SK-N-SH (cell line): Measurements from ENCODE around the gene ARHGAP6. TPM values are rescaled to one million over a fixed set of nuclear protein-coding genes. Genes with fewer than 3 reads are reported as not detected.

ENCODE experiments used
- CTCF ChIA-PET: fragments of 300-600, 350-600 bp; formaldehyde crosslinking; extraction: SDS; loops from one replicate; lab custom pipeline; 2021; lab: Yijun Ruan, JAX
- POLR2A ChIA-PET: fragments of 350-600 bp; sonication (Branson Sonifier 250); formaldehyde crosslinking; extraction: SDS; loops from one replicate; lab custom pipeline; 2020; ENCODE audit warnings: antibody characterized with exemption, inconsistent platforms; lab: Yijun Ruan, JAX
- DNase-seq: peaks from one replicate; pipeline ENCODE4 v3.0.0; 2012
- H2AFZ ChIP-seq: fragments of 200-600 bp; sonication (generic); 2 replicates; pipeline ENCODE4 v1.8.1; 2016; ENCODE audit warnings: antibody characterized with exemption, mild to moderate bottlenecking, low read depth
- H3F3A ChIP-seq: fragments of 200-600 bp; sonication (generic); replicated peaks from 2 replicates; pipeline ENCODE3; 2016; ENCODE audit warnings: antibody characterized with exemption, mild to moderate bottlenecking; ENCODE audit not compliant: insufficient read depth
- H3K27ac ChIP-seq, 2 experiments: fragments of 200-500 bp in 1 of 2; fragments of 200-600 bp in 1 of 2; sonication (Bioruptor generic) in 1 of 2; sonication (generic), shearing (Covaris generic) in 1 of 2; 2 replicates each; pipeline versions ENCODE4 v1.5.1 to v1.6.1; 2014 to 2016; ENCODE audit warnings: low read depth in 2 of 2, inconsistent platforms in 1 of 2, low read length in 1 of 2, mild to moderate bottlenecking in 1 of 2, mixed read lengths in 1 of 2
- H3K27me3 ChIP-seq: fragments of 200-600 bp; sonication (generic), shearing (Covaris generic); 2 replicates; pipeline ENCODE4 v1.6.1; 2016; ENCODE audit warnings: mixed run types; ENCODE audit not compliant: insufficient read depth
- H3K36me3 ChIP-seq, 2 experiments: fragments of 200-500 bp in 1 of 2; fragments of 200-600 bp in 1 of 2; sonication (Bioruptor generic) in 1 of 2; sonication (generic) in 1 of 2; replicated peaks in 1 of 2; 2 replicates each; pipeline versions ENCODE3 to v1.5.1; 2014 to 2016; ENCODE audit warnings: low read length in 1 of 2, mild to moderate bottlenecking in 1 of 2; ENCODE audit not compliant: insufficient read depth in 2 of 2, control insufficient read depth in 1 of 2
- H3K4me1 ChIP-seq, 2 experiments: fragments of 200-500 bp in 1 of 2; fragments of 200-600 bp in 1 of 2; sonication (Bioruptor generic) in 1 of 2; sonication (generic), shearing (Covaris generic) in 1 of 2; 2 replicates each; pipeline versions ENCODE4 v1.5.1 to v1.6.1; 2014 to 2016; ENCODE audit warnings: low read depth in 1 of 2, low read length in 1 of 2, mixed run types in 1 of 2; ENCODE audit not compliant: insufficient read depth in 2 of 2, control insufficient read depth in 1 of 2
- H3K4me2 ChIP-seq: fragments of 200-600 bp; sonication (generic), shearing (Covaris generic); 2 replicates; pipeline ENCODE4 v1.6.1; 2017; ENCODE audit warnings: mixed run types
- H3K4me3 ChIP-seq, 2 experiments: fragments of 200-500 bp in 1 of 2; fragments of 200-600 bp in 1 of 2; sonication (Bioruptor generic) in 1 of 2; sonication (generic), shearing (Covaris generic) in 1 of 2; 2 replicates each; pipeline versions ENCODE4 v1.5.1 to v1.8.1; 2014 to 2016; ENCODE audit warnings: low read depth in 2 of 2, inconsistent platforms in 1 of 2, low read length in 1 of 2, mild to moderate bottlenecking in 1 of 2, mixed read lengths in 1 of 2, moderate library complexity in 1 of 2
- H3K79me2 ChIP-seq: fragments of 200-600 bp; sonication (generic); 2 replicates; pipeline ENCODE4 v1.8.1; 2017; ENCODE audit warnings: mild to moderate bottlenecking; ENCODE audit not compliant: insufficient read depth
- H3K9ac ChIP-seq: fragments of 200-600 bp; sonication (generic); 2 replicates; pipeline ENCODE4 v1.6.1; 2017; ENCODE audit warnings: mixed run types
- H3K9me2 ChIP-seq: fragments of 200-600 bp; sonication (generic); 2 replicates; pipeline ENCODE4 v1.6.1; 2017; ENCODE audit warnings: mixed run types
- H3K9me3 ChIP-seq: fragments of 200-600 bp; sonication (generic); 2 replicates; pipeline ENCODE4 v1.6.1; 2017; ENCODE audit warnings: mixed run types, mild to moderate bottlenecking, moderate library complexity
- H4K20me1 ChIP-seq: fragments of 200-600 bp; sonication (generic); 2 replicates; pipeline ENCODE4 v1.6.1; 2017; ENCODE audit warnings: mild to moderate bottlenecking, mixed run types; ENCODE audit not compliant: insufficient read depth
- EZH2phosphoT487 ChIP-seq: fragments of 200-600 bp; sonication (generic); IDR thresholded peaks from 2 replicates; pipeline ENCODE4 v1.6.1; 2017; ENCODE audit warnings: low read depth, mixed run types, mild to moderate bottlenecking, antibody characterized with exemption, moderate library complexity, borderline replicate concordance
- FOSL2 ChIP-seq: IDR thresholded peaks from 2 replicates; pipeline ENCODE4 v1.4.0; 2012; ENCODE audit warnings: low read depth, mild to moderate bottlenecking, moderate library complexity, borderline replicate concordance
- FOXJ3 ChIP-seq: sonication (generic); formaldehyde crosslinking; IDR thresholded peaks from 2 replicates; pipeline ENCODE4 v1.5.1; 2020; ENCODE audit warnings: mild to moderate bottlenecking, missing genetic modification reagents
- FOXM1 ChIP-seq: IDR thresholded peaks from 2 replicates; pipeline ENCODE4 v1.4.0; 2012; ENCODE audit warnings: low read depth, mild to moderate bottlenecking
- GATA2 ChIP-seq: sonication (generic); formaldehyde crosslinking; IDR thresholded peaks from 2 replicates; pipeline ENCODE4 v1.5.0; 2020; ENCODE audit warnings: mild to moderate bottlenecking, missing genetic modification reagents
- JUND ChIP-seq: IDR thresholded peaks from 2 replicates; pipeline ENCODE4 v1.4.0; 2012
- MXI1 ChIP-seq: IDR thresholded peaks from 2 replicates; pipeline ENCODE4 v1.6.1; 2012; ENCODE audit warnings: mild to moderate bottlenecking, low read depth, low read length, improper control_type of control experiment
- NRF1 ChIP-seq: IDR thresholded peaks from 2 replicates; pipeline ENCODE4 v1.6.1; 2012; ENCODE audit warnings: low read depth, mild to moderate bottlenecking, low read length
- POLR2AphosphoS5 ChIP-seq: IDR thresholded peaks from 2 replicates; pipeline ENCODE4 v1.6.1; 2012; ENCODE audit warnings: low read depth, low read length
- RFX5 ChIP-seq: IDR thresholded peaks from 2 replicates; pipeline ENCODE4 v1.6.1; 2012; ENCODE audit warnings: mild to moderate bottlenecking, improper control_type of control experiment, low read length
- SIN3A ChIP-seq: IDR thresholded peaks from 2 replicates; pipeline ENCODE4 v1.6.1; 2012; ENCODE audit warnings: low read depth, mild to moderate bottlenecking, low read length, moderate library complexity, borderline replicate concordance
- SMC3 ChIP-seq: IDR thresholded peaks from 2 replicates; pipeline ENCODE4 v1.6.1; 2012; ENCODE audit warnings: low read depth, low read length, improper control_type of control experiment
- TEAD4 ChIP-seq: IDR thresholded peaks from 2 replicates; pipeline ENCODE4 v1.4.0; 2012; ENCODE audit warnings: mild to moderate bottlenecking, borderline replicate concordance; ENCODE audit not compliant: insufficient read depth
- YY1 ChIP-seq: IDR thresholded peaks from 2 replicates; pipeline ENCODE4 v1.4.0; 2012; ENCODE audit warnings: low read depth, mild to moderate bottlenecking
- WGBS: methylation state at CpG from one replicate; pipeline ENCODE4 v1.1.6; 2017; ENCODE audit warnings: low lambda C conversion rate; 5-methylcytosine and 5-hydroxymethylcytosine counted together
- polyA plus RNA-seq, 3 experiments: library from polyadenylated mRNA; depleted of rRNA; stranded (reverse); fragments of >200 nt; gene quantifications; 2 replicates each; pipeline ENCODE4 v1.2.3, GENCODE V29; 2012
- TF ChIP-seq, protein P1 (sequence below): IDR thresholded peaks from 2 replicates; pipeline ENCODE4 v1.4.0; 2012; ENCODE audit warnings: low read depth
- TF ChIP-seq, protein P2 (sequence below): fragments of 150-350 bp; IDR thresholded peaks from 2 replicates; pipeline ENCODE4 v1.6.1; 2016; ENCODE audit warnings: mild to moderate bottlenecking, low read depth, low read length
- TF ChIP-seq, protein P3 (sequence below): IDR thresholded peaks from 2 replicates; pipeline ENCODE4 v1.4.0; 2012; ENCODE audit warnings: low read depth, borderline replicate concordance

Gene ARHGAP6
- polyA plus RNA-seq, 1 of the 3 experiments (the other 2 are of a cell fraction) = 0.16 TPM

DNA sequence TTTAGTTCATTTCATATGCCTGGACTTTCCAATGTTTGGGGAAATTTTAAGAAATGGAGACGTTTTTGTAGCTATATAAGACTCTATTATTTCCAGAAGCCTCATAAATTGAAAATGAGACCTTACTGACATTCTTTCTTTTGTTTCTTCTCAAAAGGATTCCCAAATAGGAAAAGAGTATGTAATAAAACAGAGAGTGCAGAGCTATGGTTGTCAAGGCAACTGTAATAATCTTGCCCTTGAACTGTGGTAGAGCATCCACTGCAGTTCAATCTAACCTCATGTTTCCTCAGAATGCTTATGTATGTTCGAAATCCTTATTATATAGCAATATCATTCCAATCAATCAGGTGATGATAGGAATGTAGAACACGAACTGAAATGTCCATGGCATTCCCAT is 318.4 kb downstream of the ARHGAP6 start:
- POLR2A ChIA-PET = no interaction called here
- Histone ChIP-seq H3K79me2 (no peaks in the 10 kb centered on the region), H3K27me3 (no peaks in the 10 kb centered on the region; the same call in 1 of the 2 replicates), H3K4me1 (no peaks in the 10 kb centered on the region), H4K20me1 (no peaks in the 10 kb centered on the region), H3K36me3 (no peaks in the 10 kb centered on the region), H3K9ac (no peak overlapping the region), H3K9me3 (no peaks in the 10 kb centered on the region), H3K4me3 (no peak overlapping the region), H3K4me2 (no peak overlapping the region), H2AFZ (no peak overlapping the region), H3K9me2 (no peaks in the 10 kb centered on the region), H3F3A (no peaks in the 10 kb centered on the region), H3K27ac (no peak overlapping the region)
- DNase-seq = no peak
- WGBS = 11% methylated on average over 3 of the region's 3 CpGs
- CTCF ChIA-PET = interaction anchor here (1.1 to 1.8 kb wide), 2 partner anchors 34 to 156 kb away, joined by 3 to 7 read pairs; no protein-coding TSS in a partner anchor
- TF ChIP-seq, protein P1, sequence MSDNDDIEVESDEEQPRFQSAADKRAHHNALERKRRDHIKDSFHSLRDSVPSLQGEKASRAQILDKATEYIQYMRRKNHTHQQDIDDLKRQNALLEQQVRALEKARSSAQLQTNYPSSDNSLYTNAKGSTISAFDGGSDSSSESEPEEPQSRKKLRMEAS = no peak
- TF ChIP-seq SMC3 (no peak), SIN3A (no peak), GATA2 (CRISPR knock-in tag) (no peak)
- TF ChIP-seq, protein P2, sequence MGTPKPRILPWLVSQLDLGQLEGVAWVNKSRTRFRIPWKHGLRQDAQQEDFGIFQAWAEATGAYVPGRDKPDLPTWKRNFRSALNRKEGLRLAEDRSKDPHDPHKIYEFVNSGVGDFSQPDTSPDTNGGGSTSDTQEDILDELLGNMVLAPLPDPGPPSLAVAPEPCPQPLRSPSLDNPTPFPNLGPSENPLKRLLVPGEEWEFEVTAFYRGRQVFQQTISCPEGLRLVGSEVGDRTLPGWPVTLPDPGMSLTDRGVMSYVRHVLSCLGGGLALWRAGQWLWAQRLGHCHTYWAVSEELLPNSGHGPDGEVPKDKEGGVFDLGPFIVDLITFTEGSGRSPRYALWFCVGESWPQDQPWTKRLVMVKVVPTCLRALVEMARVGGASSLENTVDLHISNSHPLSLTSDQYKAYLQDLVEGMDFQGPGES = no peak

DNA sequence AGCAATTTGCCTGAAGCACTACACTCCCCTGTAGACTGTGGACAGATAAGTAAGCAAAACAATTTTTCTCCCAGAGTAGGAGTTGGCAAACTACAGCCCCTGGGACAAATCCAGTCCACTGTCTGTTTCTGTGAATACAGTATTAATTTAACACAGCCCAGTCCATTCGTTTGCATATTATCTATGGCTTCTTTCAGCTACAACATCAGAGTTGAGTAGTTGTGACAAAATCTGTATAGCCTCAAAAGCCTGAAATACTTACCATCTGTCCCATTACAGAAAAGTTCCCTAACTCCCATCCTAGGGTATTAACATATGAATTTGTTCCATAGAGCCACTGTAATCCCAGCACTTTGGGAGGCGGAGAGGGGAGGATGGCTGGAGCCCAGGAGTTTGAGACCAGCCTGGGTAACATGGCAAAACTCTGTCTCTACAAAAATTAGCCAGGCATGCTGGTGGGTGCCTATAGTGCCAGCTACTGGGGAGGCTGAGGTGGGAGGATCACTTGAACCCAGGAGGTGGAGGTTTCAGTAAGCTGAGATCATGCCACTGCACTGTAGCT is 319.5 kb downstream of the ARHGAP6 start:
- no peak overlapping the region for H3K4me3 ChIP-seq
- H3F3A ChIP-seq = no peaks in the 10 kb centered on the region
- no peak for DNase-seq
- H3K9ac ChIP-seq = no peak overlapping the region
- WGBS = 48% methylated on average over 2 of the region's 2 CpGs
- no peaks in the 10 kb centered on the region for H3K9me3 ChIP-seq
- no peaks in the 10 kb centered on the region; the same call in 1 of the 2 replicates for H3K27me3 ChIP-seq
- H3K4me1 ChIP-seq = no peaks in the 10 kb centered on the region
- H3K79me2 ChIP-seq = no peaks in the 10 kb centered on the region
- no peaks in the 10 kb centered on the region for H3K9me2 ChIP-seq
- H3K4me2 ChIP-seq = no peak overlapping the region
- no peaks in the 10 kb centered on the region for H3K36me3 ChIP-seq
- ChIA-PET CTCF (interaction anchor here (1.8 kb wide), 1 partner anchor 35 kb away, joined by 7 read pairs; no protein-coding TSS in a partner anchor), POLR2A (no interaction called here)
- H2AFZ ChIP-seq = no peak overlapping the region
- TF ChIP-seq JUND (no peak), NRF1 (no peak), FOXJ3 (CRISPR knock-in tag) (no peak), YY1 (no peak), FOXM1 (no peak), MXI1 (no peak), RFX5 (no peak), TEAD4 (no peak), POLR2AphosphoS5 (no peak), SIN3A (no peak), FOSL2 (no peak), GATA2 (CRISPR knock-in tag) (no peak), EZH2phosphoT487 (no peak)
- TF ChIP-seq, protein P3, sequence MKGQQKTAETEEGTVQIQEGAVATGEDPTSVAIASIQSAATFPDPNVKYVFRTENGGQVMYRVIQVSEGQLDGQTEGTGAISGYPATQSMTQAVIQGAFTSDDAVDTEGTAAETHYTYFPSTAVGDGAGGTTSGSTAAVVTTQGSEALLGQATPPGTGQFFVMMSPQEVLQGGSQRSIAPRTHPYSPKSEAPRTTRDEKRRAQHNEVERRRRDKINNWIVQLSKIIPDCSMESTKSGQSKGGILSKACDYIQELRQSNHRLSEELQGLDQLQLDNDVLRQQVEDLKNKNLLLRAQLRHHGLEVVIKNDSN = no peak
- TF ChIP-seq, protein P1 = no peak
- TF ChIP-seq, protein P2 = no peak
- no peaks in the 10 kb centered on the region for H4K20me1 ChIP-seq
- no peak overlapping the region for H3K27ac ChIP-seq
